OCI-LY3 (cell line): ENCODE data around the gene AGO3.

ENCODE experiments used
- EZH2phosphoT487 ChIP-seq: fragments of 200-600 bp; shearing (Covaris generic); IDR thresholded peaks from 2 replicates; pipeline ENCODE4 v1.6.1; 2018; ENCODE audit warnings: antibody characterized with exemption, mixed run types, low read depth
- TF ChIP-seq, protein P1 (sequence below): fragments of 200-600, 300-600 bp; sonication (generic); IDR thresholded peaks from 2 replicates; pipeline ENCODE4 v1.5.1; 2014; ENCODE audit warnings: antibody characterized with exemption, low read length, low read depth

DNA sequence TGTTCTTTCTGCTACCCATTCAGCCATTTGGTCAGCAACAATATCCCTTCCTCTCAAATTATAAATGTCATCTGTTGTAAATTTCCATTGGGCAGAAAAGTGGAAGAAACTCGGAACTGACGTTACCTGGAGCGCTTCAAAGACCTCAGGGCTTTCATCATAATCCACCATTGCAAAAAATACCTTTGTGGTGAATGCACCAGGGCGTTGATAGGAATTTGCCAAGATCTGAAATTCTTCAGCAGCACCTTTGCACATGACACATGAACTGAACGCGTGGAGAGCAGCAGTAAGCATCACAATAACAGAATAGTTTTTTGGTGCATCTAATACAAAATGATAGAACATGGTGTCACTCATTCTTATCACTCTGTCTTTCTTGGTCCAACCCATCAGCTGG, 149.9 kb downstream of the AGO3 start:
- TF ChIP-seq, protein P1, sequence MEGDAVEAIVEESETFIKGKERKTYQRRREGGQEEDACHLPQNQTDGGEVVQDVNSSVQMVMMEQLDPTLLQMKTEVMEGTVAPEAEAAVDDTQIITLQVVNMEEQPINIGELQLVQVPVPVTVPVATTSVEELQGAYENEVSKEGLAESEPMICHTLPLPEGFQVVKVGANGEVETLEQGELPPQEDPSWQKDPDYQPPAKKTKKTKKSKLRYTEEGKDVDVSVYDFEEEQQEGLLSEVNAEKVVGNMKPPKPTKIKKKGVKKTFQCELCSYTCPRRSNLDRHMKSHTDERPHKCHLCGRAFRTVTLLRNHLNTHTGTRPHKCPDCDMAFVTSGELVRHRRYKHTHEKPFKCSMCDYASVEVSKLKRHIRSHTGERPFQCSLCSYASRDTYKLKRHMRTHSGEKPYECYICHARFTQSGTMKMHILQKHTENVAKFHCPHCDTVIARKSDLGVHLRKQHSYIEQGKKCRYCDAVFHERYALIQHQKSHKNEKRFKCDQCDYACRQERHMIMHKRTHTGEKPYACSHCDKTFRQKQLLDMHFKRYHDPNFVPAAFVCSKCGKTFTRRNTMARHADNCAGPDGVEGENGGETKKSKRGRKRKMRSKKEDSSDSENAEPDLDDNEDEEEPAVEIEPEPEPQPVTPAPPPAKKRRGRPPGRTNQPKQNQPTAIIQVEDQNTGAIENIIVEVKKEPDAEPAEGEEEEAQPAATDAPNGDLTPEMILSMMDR = no peak
- TF ChIP-seq EZH2phosphoT487 = no peak
